ENCODE data around the gene GAA. TPM values are rescaled to one million over a fixed set of nuclear protein-coding genes. Genes with fewer than 3 reads are reported as not detected.

The GAA gene
- total and polyA plus RNA-seq, 2 of the 13 experiments (the other 11 are each of a cell fraction or from before 2014, with no cell fraction given) = 21.6 to 36.4 TPM

DNA sequence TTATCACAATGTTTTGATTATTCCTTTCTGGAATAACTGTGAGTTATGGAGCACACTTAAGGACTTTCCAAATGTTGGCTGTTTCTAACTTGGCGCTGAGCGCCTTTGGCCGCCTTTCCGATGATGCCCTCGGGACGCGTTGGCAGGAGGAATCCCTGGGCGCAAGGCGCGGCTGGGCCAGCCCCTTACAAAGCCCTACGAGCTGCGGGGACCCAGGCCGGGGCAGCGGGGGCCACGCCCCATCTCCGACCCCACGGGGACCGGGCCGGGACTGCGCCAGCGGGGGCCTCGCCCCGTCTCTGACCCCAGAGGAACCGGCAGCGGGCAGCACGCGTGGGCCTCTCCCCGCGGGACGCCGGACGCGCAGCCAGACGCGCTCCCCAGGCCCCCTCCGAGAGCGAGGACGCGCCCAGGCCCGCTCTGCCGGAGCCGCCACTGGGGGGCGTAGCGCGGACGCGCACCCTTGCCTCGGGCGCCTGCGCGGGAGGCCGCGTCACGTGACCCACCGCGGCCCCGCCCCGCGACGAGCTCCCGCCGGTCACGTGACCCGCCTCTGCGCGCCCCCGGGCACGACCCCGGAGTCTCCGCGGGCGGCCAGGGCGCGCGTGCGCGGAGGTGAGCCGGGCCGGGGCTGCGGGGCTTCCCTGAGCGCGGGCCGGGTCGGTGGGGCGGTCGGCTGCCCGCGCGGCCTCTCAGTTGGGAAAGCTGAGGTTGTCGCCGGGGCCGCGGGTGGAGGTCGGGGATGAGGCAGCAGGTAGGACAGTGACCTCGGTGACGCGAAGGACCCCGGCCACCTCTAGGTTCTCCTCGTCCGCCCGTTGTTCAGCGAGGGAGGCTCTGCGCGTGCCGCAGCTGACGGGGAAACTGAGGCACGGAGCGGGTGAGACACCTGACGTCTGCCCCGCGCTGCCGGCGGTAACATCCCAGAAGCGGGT is at the start of gene GAA (continued):
- TF ChIP-seq MAX (IDR thresholded peaks at IDR 0.05) (peak; percentile 82), ZNF230 (CRISPR knock-in tag; IDR thresholded peaks at IDR 0.05) (no peak; the same call in 1 of the 2 replicates), ZFAT (CRISPR knock-in tag; conservative IDR thresholded peaks at IDR 0.05) (no peak), FOXA1 (IDR thresholded peaks at IDR 0.05) (no peak), FOXA1 (CRISPR knock-in tag; IDR thresholded peaks at IDR 0.05) (no peak), GATAD1 (CRISPR knock-in tag; IDR thresholded peaks at IDR 0.05) (peak; percentile 51), ZNF678 (CRISPR knock-in tag; IDR thresholded peaks at IDR 0.05) (no peak), HMG20A (CRISPR knock-in tag; IDR thresholded peaks at IDR 0.05; ENCODE audit: borderline replicate concordance) (no peak), ZNF362 (CRISPR knock-in tag; IDR thresholded peaks at IDR 0.05; ENCODE audit: borderline replicate concordance) (no peak), TFDP1 (CRISPR knock-in tag; IDR thresholded peaks at IDR 0.05; ENCODE audit: borderline replicate concordance) (peak; percentile 72; the same call in 1 of the 2 replicates), RBM22 (optimal IDR thresholded peaks at IDR 0.05; ENCODE audit: low read length) (no peak), TAF15 (IDR thresholded peaks at IDR 0.05; ENCODE audit: low read depth, low read length, poor library complexity, severe bottlenecking) (no peak), NFE2L1 (CRISPR knock-in tag; IDR thresholded peaks at IDR 0.05; ENCODE audit: borderline replicate concordance) (no peak), PREB (CRISPR knock-in tag; IDR thresholded peaks at IDR 0.05) (no peak), SNAPC2 (CRISPR knock-in tag; IDR thresholded peaks at IDR 0.05) (no peak), POLR2G (IDR thresholded peaks at IDR 0.05; ENCODE audit: low read depth, low read length) (peak; percentile 86), MAZ (IDR thresholded peaks at IDR 0.05; ENCODE audit: borderline replicate concordance, low read depth, low read length) (peak; percentile 96), MAZ (CRISPR knock-in tag; IDR thresholded peaks at IDR 0.05; ENCODE audit: low read depth) (peak; percentile 99), TEF (CRISPR knock-in tag; IDR thresholded peaks at IDR 0.05) (no peak), SAFB2 (CRISPR knock-in tag; IDR thresholded peaks at IDR 0.05; ENCODE audit: borderline replicate concordance, low read depth) (peak; percentile 95), ZNF556 (CRISPR knock-in tag; IDR thresholded peaks at IDR 0.05; ENCODE audit: borderline replicate concordance) (no peak; the same call in 1 of the 2 replicates)
- TF ChIP-seq, protein P1, sequence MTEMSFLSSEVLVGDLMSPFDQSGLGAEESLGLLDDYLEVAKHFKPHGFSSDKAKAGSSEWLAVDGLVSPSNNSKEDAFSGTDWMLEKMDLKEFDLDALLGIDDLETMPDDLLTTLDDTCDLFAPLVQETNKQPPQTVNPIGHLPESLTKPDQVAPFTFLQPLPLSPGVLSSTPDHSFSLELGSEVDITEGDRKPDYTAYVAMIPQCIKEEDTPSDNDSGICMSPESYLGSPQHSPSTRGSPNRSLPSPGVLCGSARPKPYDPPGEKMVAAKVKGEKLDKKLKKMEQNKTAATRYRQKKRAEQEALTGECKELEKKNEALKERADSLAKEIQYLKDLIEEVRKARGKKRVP (CRISPR knock-in tag; IDR thresholded peaks at IDR 0.05) = no peak

Measured in HepG2 (cell line).